ENCODE measurements around the gene LAMA2.

- TF ChIP-seq, protein P1, sequence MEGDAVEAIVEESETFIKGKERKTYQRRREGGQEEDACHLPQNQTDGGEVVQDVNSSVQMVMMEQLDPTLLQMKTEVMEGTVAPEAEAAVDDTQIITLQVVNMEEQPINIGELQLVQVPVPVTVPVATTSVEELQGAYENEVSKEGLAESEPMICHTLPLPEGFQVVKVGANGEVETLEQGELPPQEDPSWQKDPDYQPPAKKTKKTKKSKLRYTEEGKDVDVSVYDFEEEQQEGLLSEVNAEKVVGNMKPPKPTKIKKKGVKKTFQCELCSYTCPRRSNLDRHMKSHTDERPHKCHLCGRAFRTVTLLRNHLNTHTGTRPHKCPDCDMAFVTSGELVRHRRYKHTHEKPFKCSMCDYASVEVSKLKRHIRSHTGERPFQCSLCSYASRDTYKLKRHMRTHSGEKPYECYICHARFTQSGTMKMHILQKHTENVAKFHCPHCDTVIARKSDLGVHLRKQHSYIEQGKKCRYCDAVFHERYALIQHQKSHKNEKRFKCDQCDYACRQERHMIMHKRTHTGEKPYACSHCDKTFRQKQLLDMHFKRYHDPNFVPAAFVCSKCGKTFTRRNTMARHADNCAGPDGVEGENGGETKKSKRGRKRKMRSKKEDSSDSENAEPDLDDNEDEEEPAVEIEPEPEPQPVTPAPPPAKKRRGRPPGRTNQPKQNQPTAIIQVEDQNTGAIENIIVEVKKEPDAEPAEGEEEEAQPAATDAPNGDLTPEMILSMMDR (IDR thresholded peaks at IDR 0.05) = no peak
- TF ChIP-seq RAD21 (IDR thresholded peaks at IDR 0.05; ENCODE audit: low read length) = no peak
- TF ChIP-seq POLR2AphosphoS5 (IDR thresholded peaks at IDR 0.05; ENCODE audit: low read depth, low read length) = no peak
- TF ChIP-seq GATA2 (CRISPR knock-in tag; IDR thresholded peaks at IDR 0.05) = no peak
Observed at GRCh38 chr6:129364037-129364436, 481.1 kb downstream of the LAMA2 start.

Data from SK-N-SH (cell line).